ENCODE measurements around the gene ARHGEF12. TPM values are rescaled to one million over a fixed set of nuclear protein-coding genes. Genes with fewer than 3 reads are reported as not detected.

Gene ARHGEF12
- polyA plus RNA-seq, 1 donor (not counting 4 experiments of a cell fraction or from before 2014, with no cell fraction given): 28.8 TPM

- H3K36me3 ChIP-seq (ENCODE audit: control insufficient read depth in 2 of 2, extremely low read depth in 1 of 2, insufficient read depth in 2 of 2, low read length in 2 of 2): no peaks in the 10 kb centered on the region
- dilution Hi-C loops (cut with MboI; ENCODE audit: extremely low pct_ligation_motif_present, low sequenced_read_pairs): no loop called here
- no peak overlapping the region for H2AFZ ChIP-seq (ENCODE audit: control insufficient read depth, low read length)
Observed at GRCh38 chr11:120538707-120539106, 202.5 kb downstream of the ARHGEF12 start.

More at GRCh38 chr11:120538707-120539106, 202.5 kb downstream of the ARHGEF12 start:
- Histone ChIP-seq H3K9ac (ENCODE audit: control insufficient read depth, extremely low read depth, insufficient read depth, low read length) (no peak overlapping the region), H3K4me2 (ENCODE audit: control insufficient read depth, extremely low read depth, insufficient read depth, low read depth, low read length) (no peak overlapping the region), H3K79me2 (ENCODE audit: control insufficient read depth, insufficient read depth, low read length) (no peaks in the 10 kb centered on the region), H3K4me1 (ENCODE audit: control insufficient read depth, extremely low read depth, insufficient read depth, low read length) (no peaks in the 10 kb centered on the region), H3K9me3 (ENCODE audit: control insufficient read depth, low read depth, low read length) (no peaks in the 10 kb centered on the region), H3K27me3 (ENCODE audit: control insufficient read depth, extremely low read depth, insufficient read depth, low read length) (peaks cover 6% of the 10 kb centered on the region), H4K20me1 (ENCODE audit: control insufficient read depth, extremely low read depth, insufficient read depth, low read length) (no peaks in the 10 kb centered on the region), H3K27ac (ENCODE audit: control insufficient read depth, insufficient read depth, low read length) (no peak overlapping the region), H3K4me3 (ENCODE audit: control insufficient read depth in 2 of 3, extremely low read depth in 1 of 3, insufficient read depth in 2 of 3, low read depth in 1 of 3, low read length in 3 of 3) (no peak overlapping the region), H3K9me1 (ENCODE audit: control insufficient read depth, extremely low read depth, insufficient read depth, low read length) (no peaks in the 10 kb centered on the region)
- no peak for FAIRE-seq
- TF ChIP-seq EZH2 (IDR thresholded peaks at IDR 0.05; ENCODE audit: low read length) (no peak), CTCF (optimal IDR thresholded peaks at IDR 0.05 in 1 of 3, IDR thresholded peaks at IDR 0.05 in 1 of 3, conservative IDR thresholded peaks at IDR 0.05 in 1 of 3; ENCODE audit: extremely low read depth in 1 of 3, insufficient read depth in 2 of 3, low read length in 3 of 3) (no peak)
- no peak for DNase-seq (ENCODE audit: low read depth, low spot score)

Small RNA genes lying within 50 kb of the gene (small RNA-seq; reads per million reads assigned to genes)
- 0.94 to 4.3 (median 2.3) reads per million in 3 experiments for gene RF00100 (ENCODE audit: insufficient read length in 3 of 3, low read depth in 3 of 3, low replicate concordance in 1 of 3)

Other genes with a start within 250 kb of the ARHGEF12 start
- 303 to 611 TPM (median 463 TPM) in 3 replicates for gene TRIM29, start 198.3 kb upstream of the ARHGEF12 start, polyA plus RNA-seq
- 10.9 to 21.0 TPM (median 11.2 TPM) in 3 replicates for gene OAF, start 125.4 kb upstream of the ARHGEF12 start, polyA plus RNA-seq
- gene POU2F3, start 96.3 kb upstream of the ARHGEF12 start, polyA plus RNA-seq: 0.61 to 0.96 TPM (median 0.90 TPM) in 3 replicates
- 2.7 to 4.0 TPM (median 3.7 TPM) in 3 replicates for gene TLCD5, start 11.1 kb upstream of the ARHGEF12 start, polyA plus RNA-seq
- gene GRIK4, start 175.3 kb downstream of the ARHGEF12 start, polyA plus RNA-seq: not detected in 3 replicates